ENCODE results near the gene HAUS5.

GRCh38 chr19:35590875-35591274 is 21.7 kb upstream of the HAUS5 start:
- TF ChIP-seq EZH2 (IDR thresholded peaks at IDR 0.05; ENCODE audit: borderline replicate concordance, low read length) (no peak), CTCF (IDR thresholded peaks at IDR 0.05; ENCODE audit: low read length) (no peak)

Data from OCI-LY1 (cell line).